ENCODE results near the gene RBM17.
"Not testable (repeated sequence)": the region's sequence is repeated elsewhere in the genome, so short reads cannot be mapped to it uniquely, and the experiment has no call there.

Gene RBM17, protein sequence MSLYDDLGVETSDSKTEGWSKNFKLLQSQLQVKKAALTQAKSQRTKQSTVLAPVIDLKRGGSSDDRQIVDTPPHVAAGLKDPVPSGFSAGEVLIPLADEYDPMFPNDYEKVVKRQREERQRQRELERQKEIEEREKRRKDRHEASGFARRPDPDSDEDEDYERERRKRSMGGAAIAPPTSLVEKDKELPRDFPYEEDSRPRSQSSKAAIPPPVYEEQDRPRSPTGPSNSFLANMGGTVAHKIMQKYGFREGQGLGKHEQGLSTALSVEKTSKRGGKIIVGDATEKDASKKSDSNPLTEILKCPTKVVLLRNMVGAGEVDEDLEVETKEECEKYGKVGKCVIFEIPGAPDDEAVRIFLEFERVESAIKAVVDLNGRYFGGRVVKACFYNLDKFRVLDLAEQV

DNA sequence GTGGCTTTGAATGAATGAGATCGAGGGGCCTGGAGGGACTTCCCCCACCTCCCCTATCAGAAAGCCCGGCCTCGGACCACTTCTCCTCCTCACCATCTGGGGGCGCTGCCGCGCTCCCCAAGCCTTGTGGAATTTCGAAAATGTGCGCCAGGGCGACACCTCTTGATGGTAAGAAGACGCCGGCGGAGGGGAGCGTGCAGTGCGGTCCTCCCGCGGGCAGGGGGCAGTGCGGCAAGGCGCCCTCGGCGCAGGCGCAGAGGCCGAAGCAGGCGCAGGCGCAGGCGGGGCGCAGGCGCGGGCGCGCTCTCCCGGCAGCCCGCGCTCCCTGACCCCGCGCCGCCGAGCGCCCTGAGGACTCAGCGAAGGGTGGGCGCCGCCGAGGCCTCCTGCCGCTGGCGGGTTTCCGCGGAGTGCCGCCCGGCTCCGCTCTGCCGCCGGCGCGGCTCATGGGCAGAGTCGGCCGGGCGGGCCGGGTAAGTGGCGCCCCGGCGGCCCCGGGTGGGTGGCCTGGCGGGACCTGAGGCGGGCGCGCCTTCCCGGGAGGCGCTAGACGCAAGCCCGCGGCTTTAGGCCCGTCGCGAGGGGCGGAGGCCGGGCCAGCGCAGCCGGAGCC lies at the start of gene RBM17:
Gene RBM17 (plus strand): TSS at position 314 of the 613 bp plus-strand sequence. CDS start 8,032 bp downstream, outside the sequence.
- DNase-seq: peak; percentile 52

DNA sequence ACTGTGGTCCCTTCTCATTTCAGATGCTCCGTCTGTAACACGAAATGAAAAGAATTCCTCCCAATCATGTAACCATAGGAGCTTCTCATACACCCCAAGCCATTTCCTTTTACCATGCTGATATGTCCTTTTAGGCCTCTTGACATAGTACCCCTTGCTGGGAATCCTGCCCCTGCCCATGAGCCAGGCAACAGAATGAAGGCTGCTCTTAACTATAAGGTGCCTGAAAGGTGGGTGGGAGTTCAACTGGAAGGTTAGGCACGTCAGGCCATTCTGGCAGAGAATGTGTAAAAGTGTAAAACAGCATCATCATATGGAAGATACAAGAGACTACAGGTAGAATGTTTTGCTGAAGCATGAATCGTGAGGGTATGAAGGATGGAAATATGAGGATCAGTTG lies 49.1 kb upstream of the RBM17 start:
- DNase-seq: no peak

DNA sequence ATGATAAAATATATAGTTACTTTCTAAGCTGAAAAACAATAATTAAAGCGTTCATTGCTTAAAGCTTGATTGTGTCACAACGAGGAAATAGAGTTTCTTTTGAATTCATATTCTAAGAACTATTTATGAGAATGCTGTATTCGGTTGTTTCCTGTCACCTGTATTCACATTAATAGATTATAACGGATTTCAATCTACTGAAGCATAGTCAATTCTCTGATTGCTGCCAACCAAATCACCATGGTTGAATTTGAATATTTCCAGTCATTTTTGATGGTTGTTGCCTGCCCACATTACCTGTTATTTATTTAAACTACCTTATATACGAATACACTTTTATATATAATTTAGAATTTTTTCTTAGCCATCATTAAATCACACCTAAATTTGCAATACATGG lies 48.6 kb upstream of the RBM17 start:
- no peak for DNase-seq

DNA sequence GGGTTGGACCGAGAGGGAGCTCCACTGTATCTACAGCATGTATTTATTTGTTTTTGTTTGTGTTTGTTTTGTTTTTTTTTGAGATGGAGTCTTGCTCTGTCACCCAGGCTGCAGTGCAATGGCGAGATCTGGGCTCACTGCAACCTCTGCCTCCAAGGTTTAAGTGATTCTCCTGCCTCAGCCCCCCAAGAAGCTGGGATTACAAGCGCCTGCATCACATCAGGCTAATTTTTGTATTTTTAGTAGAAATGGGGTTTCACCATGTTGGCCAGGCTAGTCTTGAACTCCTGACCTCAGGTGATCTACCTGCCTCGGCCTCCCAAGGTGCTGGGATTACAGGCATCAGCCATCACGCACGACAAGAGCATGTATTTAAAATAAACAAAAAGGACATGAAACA lies 45.5 kb upstream of the RBM17 start:
- DNase-seq: not testable (repeated sequence)

DNA sequence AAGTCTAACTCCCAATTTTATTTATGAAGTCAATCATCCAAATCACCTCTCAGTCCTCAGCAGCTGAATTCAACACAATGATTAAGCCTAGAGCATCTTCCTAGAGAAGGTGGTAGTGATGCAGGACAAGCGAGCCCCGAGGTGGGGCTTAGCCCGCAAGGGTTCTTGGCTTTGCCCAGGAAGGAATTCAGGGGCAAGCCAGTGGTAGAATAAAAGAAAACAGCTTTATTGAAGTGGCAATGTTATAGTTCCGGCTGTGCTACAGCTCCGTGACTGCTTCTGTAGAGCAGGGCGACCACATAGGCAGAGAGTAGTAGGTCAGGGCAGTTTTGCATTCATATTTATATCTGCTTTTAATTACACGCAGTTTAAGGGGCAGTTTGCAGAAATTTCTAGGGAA lies 44.8 kb upstream of the RBM17 start:
- DNase-seq: no peak

DNA sequence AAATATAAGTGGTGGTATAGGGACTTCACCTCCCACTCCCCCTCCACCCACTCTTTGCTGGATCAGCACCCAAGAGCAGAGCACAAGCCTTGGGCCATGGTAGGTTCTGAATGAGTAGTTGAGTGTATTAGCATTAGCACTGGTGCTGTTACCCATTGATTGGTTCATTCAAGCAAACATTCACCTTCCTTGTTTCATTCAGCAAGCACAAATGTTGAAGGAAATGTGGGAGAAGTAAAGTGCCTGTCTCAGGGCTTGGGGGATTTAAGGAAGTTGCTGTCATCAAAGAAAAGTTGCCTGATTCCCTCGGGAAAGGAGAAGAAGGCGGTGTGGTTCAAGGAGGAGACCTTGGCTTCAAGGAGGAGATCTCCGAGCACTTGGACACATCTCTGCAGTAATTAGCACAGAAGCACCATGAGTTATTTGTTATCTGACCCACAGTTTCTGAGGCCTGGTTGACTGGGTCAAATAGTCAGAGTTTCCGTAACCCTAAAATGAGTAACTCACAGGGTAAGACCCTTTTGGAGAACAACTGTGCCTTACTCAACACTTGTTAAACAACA lies 44.0 kb upstream of the RBM17 start:
- no peak for DNase-seq

DNA sequence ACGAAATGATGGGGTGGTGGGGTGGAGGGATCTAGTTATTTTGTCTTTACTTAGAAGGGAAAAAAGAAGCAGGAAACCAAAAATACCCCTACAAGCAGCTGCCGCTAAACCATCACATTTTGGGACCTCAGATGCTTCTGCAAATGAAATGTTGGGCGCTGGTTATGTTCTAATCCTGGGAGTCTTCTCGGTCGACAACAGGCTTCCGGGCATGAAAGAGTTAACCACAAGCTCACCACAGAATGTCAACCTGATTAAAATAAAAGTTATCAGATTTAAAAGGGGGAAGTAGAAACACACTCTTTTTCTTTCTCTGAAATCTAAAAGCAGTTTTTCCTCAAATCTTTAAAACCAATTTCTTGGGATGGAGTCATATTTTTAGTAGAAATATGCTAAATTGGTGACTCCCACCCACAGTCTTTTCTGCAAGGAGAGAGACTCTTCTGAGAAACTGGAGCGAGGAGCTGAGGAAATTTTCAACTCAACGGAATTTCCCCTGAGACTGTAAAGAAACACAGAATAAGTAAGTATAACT lies 43.5 kb upstream of the RBM17 start:
- no peak for DNase-seq

DNA sequence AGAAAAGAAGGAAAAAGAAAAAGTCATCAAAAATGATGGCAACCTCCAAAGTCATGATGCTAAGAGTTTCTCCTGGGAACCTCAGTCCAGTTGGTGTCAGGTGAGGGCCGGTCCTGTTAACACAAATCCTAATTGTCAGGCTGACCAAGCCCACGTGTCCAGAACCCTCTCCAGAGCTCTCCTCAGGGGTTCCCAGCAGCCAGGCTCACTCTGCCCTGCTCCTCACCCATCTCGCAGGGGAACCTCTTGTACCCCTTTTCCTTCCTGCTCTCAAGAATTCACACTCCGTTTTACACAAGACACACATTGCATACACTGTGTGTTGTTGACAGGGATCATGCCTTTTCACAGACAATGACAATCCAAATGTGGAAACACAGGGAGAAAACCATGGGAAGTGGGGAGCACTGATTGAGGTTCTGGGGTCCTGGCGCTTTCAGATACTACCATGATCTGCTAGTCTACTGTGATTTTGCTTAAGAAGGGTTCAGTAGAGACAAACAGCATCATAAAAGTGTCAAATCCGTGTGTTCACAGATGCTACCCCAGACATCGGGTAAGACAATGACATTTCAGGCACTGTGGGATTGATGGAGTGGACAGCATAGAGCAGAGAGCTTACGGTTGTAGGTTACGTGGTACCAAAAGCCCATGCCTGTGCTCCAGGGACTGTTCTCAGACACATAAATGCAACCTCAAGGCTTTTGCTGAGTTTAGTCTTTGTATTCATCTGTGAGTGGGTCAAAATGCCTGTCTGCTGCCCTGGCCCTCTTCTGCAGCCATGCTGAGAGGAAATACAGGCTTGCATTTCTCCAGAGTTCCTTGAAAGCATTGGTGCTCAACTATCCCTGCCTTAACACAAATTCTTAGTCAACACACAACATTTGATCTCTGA lies 42.7 kb upstream of the RBM17 start:
- DNase-seq: no peak

DNA sequence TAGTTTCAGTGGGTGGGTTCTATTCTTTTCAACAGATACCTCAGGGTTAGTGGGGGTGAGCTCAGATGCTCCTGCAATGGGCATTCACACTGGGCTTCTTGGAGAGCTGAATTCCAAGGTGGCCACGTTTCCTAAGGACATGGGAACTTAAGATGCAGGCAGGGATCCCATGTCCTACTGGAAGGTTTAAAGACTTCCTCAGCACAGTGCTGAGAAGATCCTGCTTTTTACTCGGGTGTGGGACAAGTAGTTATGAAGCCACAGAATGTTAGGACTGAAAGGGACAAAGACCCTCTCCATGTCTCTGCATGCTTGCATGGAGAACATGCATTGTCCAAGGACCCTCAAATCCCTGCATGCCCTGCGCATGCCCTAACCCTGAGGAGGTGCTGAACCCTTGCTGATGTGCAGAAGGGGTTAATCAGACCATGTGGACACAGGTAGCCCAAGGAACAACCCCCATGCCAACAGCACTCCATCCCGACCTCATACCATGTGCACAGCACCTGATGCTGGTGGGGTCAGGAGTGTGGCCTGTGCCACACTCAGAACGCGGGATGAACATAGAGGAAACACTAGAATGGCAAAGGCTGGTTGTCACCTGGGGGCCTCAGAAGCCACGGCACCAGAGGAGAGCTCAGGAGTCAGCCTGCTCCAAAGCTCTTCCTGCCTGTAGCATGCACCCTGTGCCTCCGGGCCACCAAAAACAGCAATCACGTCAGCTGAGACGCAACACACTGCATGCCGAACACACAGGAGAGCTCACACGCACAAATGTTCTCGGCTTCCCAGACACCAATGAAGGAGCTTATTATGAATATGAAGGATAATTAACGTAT lies 41.8 kb upstream of the RBM17 start:
- DNase-seq: no peak

DNA sequence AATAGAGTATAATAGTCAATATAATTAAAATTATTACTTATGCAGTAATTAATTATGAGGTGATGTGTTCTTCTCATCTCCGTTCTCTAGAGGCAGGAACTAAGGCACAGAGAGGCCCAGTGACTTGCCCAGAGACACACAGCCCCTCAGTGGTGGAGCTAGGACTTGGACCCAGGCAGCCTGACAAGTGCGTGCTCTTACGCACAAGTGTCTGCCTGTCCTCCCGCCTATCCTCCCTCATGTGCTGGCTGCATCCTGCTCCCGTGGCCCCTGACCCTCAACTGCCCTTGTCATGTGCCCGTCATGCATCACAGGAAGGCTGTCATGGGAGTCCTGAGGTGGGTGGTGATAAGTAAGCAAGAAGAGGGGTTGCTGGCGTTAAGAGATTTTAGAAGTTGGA lies 41.0 kb upstream of the RBM17 start:
- no peak for DNase-seq

DNA sequence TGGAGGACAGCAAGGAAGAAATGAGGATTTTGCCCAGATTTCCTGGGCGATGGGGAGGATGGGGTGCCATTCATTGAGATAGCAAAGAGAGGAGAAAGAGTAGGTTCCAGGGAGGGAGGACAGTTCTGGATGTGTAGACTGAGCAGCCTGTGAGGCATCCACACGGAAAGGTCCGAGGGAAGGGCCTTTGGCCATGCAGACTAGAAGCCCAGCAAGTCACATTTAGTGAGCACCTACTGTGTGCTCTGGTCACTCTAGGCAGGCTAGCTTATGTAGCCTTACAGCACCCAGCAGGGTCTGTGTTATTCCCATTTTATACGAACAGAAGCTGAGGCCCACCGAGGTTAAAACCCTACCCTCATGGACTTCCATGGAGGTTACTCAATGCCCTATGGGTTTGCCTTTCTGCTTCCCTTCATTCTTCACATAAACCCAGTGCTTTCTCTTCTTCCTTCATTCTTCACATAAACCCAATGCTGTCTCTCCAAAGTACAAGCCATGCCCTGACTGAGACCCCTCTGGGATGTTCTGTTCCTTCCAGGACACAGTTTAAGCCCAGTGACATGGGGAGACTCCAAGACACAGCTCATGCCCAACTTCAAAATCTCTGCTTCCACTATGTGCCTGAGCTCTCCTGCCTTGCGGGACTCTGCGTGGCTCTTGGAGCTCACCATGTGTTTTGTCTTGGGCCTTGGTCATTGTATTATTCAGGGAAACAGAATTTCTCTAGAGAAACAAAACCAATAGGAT lies 40.4 kb upstream of the RBM17 start:
- no peak for DNase-seq

DNA sequence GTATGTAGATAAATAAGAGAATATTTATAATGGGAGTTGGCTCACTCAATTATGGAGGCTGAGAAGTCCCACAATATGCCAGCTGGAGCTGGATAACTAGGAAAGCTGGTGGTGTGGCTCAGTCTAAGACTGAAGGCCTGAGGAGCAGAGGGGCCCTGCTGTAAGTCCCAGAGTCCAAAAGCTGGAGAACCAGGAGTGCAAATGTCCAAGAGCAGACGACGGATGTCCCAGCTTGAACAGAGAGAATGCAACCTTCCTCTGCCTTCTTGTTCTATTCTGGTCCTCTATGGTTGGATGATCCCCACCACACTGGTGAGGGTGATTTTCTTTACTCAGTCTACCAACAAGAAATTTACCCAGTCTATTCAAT lies 39.8 kb upstream of the RBM17 start:
- DNase-seq: no peak

DNA sequence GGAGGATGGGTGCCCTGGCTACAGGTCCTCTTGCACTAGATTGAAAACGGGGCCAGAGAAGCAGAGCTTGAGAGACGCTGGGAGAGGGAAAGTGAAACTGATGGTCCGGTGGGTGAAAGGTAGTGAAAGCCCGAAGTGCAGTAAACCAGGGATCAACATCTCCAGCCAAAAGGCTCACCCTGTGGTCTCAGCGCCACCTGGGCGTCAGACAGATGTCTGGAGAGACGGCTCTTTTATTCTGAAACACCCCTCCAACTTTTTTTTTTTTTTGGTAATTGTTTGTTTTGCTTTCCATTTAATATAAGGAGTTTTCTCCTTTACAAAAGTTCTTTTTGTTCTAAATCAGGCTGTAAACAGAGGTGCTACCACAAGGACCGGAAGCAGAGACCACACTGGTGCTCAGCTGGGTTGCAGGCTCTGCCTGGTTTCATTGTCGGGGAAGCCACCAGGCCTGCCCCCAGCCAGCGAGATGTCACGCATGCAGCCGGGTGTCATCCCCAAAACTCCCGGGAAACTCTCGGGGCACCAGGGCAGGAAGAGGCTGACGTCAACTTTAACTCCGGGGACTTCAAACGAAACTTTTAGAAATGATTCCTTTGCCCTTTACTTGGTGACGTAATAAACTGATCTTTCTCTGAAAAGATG lies 37.9 kb upstream of the RBM17 start:
- no peak for DNase-seq

DNA sequence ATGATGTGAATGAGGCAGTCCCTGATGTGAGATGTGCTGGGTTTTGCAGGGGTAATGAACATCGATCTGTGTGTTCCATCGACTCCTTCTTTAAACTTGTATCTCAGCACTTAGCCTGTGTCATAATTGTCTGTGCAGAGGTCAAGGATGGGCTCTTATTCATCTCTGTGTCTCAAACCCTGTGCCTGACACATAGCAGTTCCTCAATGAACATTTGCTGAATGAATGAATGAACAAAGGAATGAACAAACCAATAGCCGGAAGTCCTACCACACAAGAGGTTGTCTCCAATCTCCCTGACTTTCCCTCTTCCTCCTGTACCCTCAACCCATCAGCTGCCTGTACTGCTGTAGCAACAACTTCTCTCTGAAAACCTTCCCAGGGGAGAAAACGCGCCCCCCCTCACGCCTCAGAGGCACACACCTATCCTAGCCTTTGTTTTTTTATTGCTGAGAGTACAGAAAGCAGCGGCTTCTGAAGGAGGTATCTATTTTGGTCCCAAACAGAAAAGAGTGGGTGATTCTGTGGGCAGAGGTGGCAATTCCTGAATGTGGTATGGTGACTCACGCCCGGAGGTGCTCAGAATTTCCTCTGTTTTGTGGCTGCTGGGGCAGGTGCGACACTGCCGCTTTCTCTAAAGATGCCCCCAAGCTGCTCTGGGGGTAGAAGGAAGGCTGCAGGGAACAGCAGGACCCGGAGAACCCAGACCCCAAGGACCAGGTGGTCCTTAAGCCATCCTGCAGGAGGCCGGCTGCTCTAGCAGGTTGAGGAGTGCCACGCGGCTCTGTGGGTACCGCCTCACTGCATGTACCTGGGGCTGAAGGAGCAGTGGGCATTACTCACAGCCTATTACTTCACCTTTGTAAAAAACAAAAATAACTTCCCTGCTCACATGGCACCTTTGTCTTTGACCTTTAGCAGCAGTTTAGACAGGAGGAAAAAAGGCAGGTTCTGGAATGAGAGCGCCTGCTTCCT lies 36.3 kb upstream of the RBM17 start:
- DNase-seq: no peak

DNA sequence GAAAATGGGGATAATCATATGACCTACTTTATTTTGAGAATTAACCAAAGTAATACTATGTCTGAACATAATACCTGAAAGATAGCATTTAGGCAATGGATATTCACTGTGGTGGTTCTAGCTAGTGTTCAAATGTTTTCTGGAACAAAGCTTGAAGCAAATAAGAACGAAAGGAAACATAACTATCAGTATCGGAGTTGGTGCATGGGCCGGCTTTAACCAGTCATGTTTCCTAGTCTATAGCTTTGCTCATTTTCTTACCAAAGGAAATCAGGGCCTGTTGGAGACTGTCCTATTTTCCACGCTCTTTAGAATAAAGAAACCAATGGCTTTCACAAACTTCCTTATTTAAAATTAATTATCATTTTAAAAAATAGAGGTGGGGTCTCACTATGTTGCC lies 35.5 kb upstream of the RBM17 start:
- no peak for DNase-seq

DNA sequence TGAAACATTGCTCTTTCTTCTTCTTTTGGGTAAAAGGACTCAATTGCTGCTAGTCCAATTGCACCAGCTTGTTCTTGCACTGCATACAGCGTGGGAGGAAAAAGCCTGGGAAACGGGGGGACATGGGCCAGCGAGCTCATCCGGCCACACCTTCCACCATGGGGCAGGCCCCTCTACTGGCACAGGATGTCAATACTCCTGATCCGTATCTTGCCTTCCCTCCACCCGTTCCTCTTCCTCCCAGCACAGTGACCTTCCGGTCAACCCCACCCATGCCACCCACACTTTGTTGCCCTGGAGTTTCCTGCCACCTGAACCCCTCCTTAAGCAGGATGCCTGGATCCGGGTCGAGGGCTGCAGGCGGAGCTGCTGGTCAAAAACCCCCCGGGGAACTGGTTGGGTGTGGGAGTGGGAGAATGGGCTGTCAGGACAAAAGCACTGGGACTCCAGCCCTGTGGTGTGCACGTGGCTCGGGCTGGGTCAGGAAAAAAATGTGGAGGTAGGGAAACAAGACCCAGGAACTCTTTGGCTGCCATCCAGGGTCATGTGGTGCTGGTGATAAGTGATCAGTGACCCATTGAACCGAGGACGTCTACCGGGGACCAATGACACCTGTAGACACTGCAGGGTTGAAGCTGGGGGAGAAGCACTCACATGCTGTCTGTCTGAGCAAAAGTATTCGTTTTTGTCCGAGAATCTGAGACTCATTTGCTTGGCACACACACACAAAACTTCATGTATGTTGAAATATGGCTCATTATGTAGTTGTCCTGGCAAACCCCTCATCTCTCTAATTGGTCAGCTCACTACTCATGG lies 34.8 kb upstream of the RBM17 start:
- no peak for DNase-seq

DNA sequence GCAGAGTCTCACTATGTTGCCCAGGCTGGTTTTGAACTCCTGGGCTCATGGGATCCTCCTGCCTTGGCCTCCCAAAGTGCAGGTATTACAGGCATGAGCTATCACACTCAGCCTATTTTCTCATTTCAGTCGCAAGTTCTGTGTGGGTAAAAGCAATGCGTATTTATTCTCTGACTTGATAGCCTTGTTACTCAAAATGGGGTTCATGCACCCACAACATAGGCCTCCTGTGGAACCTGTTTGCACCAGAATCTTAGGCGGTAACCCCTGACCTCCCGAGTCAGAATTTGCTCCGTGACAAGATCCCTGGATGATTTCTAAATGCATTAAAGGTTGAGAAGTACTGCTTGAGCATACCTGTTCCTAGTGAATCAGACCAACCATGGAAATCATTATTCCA lies 34.0 kb upstream of the RBM17 start:
- no peak for DNase-seq

DNA sequence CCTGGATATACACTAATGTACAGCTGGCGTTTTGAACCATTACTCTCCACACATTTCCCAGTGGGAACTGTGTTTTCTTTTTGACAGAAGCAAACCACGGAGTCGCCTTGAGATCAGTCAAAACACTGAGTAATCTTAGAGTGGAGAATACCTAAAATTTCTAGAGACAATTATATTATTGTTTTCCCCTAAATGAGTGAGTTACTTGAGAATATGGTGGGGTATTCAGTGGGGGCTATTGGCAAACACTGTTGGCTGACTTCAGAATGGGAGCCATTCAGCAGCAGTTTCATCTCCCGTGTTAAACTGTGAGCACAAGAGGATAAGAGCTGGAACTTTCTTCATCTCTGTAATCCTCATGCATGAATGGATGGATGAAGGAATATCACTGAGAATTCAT lies 32.9 kb upstream of the RBM17 start:
- no peak for DNase-seq

All from NCI-H1436 treated with DMSO at 0.1 percent for 48 hours (cell line).